B cell (primary cell): ENCODE measurements around the gene BTD. TPM values are rescaled to one million over a fixed set of nuclear protein-coding genes. Genes with fewer than 3 reads are reported as not detected.

Experiments used
- ATAC-seq: fragments of 200-7000 bp; cut with Tn5 transposase; one replicate; pipeline ENCODE4 v1.10.0; 2021; ENCODE audit warnings: low read depth, mild to moderate bottlenecking, moderate number of reproducible peaks, moderate library complexity
- CTCF ChIA-PET: fragments of 350-600 bp; sonication (Branson Sonifier 250); formaldehyde crosslinking; loops from one replicate; lab custom pipeline; 2021; ENCODE audit warnings: antibody characterized with exemption, inconsistent platforms; lab: Charles Lee
- POLR2A ChIA-PET: fragments of 350-600 bp; sonication (Branson Sonifier 250); formaldehyde crosslinking; loops from one replicate; lab custom pipeline; 2021; ENCODE audit warnings: antibody characterized with exemption; lab: Charles Lee
- DNase-seq: peaks from one replicate; pipeline ENCODE4 v3.0.0; 2013
- H2AFZ ChIP-seq: 2 replicates; pipeline ENCODE4 v1.6.1; 2012; ENCODE audit warnings: mild to moderate bottlenecking, low read depth, low read length; ENCODE audit not compliant: insufficient read depth, poor library complexity, severe bottlenecking
- H3K27ac ChIP-seq, 2 donors: 1 replicate in 1 of 2; 2 replicates in 1 of 2; pipeline ENCODE4 v1.5.1; 2012 to 2013; ENCODE audit warnings: low read length in 2 of 2, mild to moderate bottlenecking in 2 of 2, moderate library complexity in 1 of 2
- H3K27me3 ChIP-seq, 4 experiments: fragments of 200-600 bp in 1 of 4; sonication (generic) in 1 of 4; replicated peaks in 1 of 4; 1 replicate in 2 of 4; 2 replicates in 2 of 4; pipeline versions ENCODE4 v1.6.1 to v1.7.0; 2013 to 2016; ENCODE audit warnings: low read length in 3 of 4, mild to moderate bottlenecking in 2 of 4, mixed read lengths in 1 of 4, moderate library complexity in 1 of 4; ENCODE audit not compliant: insufficient read depth in 4 of 4, control insufficient read depth in 3 of 4; ENCODE audit errors: control extremely low read depth in 1 of 4
- H3K36me3 ChIP-seq, 2 experiments: replicated peaks in 1 of 2; 1 replicate in 1 of 2; 2 replicates in 1 of 2; pipeline versions ENCODE4 v1.6.1 to v1.7.1; 2013; ENCODE audit warnings: low read length in 1 of 2; ENCODE audit not compliant: insufficient read depth in 2 of 2, control insufficient read depth in 1 of 2; ENCODE audit errors: control extremely low read depth in 1 of 2, extremely low read depth in 1 of 2
- H3K4me1 ChIP-seq, 2 donors: fragments of 200-600 bp in 1 of 2; sonication (generic) in 1 of 2; 1 replicate in 1 of 2; 2 replicates in 1 of 2; pipeline versions ENCODE4 v1.5.1 to v1.6.1; 2013 to 2017; ENCODE audit warnings: low read length in 2 of 2; ENCODE audit not compliant: control insufficient read depth in 2 of 2, insufficient read depth in 2 of 2
- H3K4me2 ChIP-seq: replicated peaks from 2 replicates; pipeline ENCODE3; 2012; ENCODE audit warnings: mild to moderate bottlenecking, low read depth, low read length; ENCODE audit not compliant: poor library complexity, severe bottlenecking
- H3K4me3 ChIP-seq, 5 experiments: fragments of 200-600 bp in 1 of 5; sonication (generic) in 1 of 5; 1 replicate in 3 of 5; 2 replicates in 2 of 5; pipeline versions ENCODE4 v1.5.1 to v1.7.0; 2011 to 2016; ENCODE audit warnings: low read length in 4 of 5, mild to moderate bottlenecking in 4 of 5, low read depth in 2 of 5, control low read depth in 1 of 5, moderate library complexity in 1 of 5; ENCODE audit not compliant: insufficient read depth in 1 of 5; ENCODE audit errors: control extremely low read depth in 1 of 5, extremely low read depth in 1 of 5
- H3K79me2 ChIP-seq: fragments of 200-600 bp; sonication (generic); one replicate; pipeline ENCODE4 v1.6.0; 2016; ENCODE audit warnings: low read length; ENCODE audit not compliant: control insufficient read depth, insufficient read depth
- H3K9ac ChIP-seq: fragments of 200-600 bp; sonication (generic); 2 replicates; pipeline ENCODE4 v1.6.1; 2017; ENCODE audit warnings: mild to moderate bottlenecking, low read length, moderate library complexity
- H3K9me3 ChIP-seq, 3 donors: one replicate each; pipeline versions ENCODE4 v1.6.1 to v1.7.1; 2013; ENCODE audit warnings: low read length in 2 of 3; ENCODE audit not compliant: control insufficient read depth in 2 of 3, insufficient read depth in 1 of 3; ENCODE audit errors: control extremely low read depth in 1 of 3
- H4K20me1 ChIP-seq: 2 replicates; pipeline ENCODE4 v1.6.0; 2012; ENCODE audit warnings: mild to moderate bottlenecking, low read length; ENCODE audit not compliant: insufficient read depth, control insufficient read depth, poor library complexity, severe bottlenecking
- H3K27ac Mint-ChIP-seq: one replicate; pipeline ENCODE4 v1.8.0; 2021; ENCODE audit warnings: mixed read lengths
- H3K27me3 Mint-ChIP-seq: one replicate; pipeline ENCODE4 v1.8.0; 2021; ENCODE audit warnings: mixed read lengths
- H3K4me1 Mint-ChIP-seq: one replicate; pipeline ENCODE4 v1.8.0; 2021; ENCODE audit warnings: mixed read lengths
- H3K4me3 Mint-ChIP-seq: one replicate; pipeline ENCODE4 v1.8.0; 2021; ENCODE audit warnings: mixed read lengths
- H3K9me3 Mint-ChIP-seq: one replicate; pipeline ENCODE4 v1.8.0; 2022; ENCODE audit warnings: mixed read lengths; ENCODE audit not compliant: insufficient read depth
- EZH2 ChIP-seq: IDR thresholded peaks from 2 replicates; pipeline ENCODE4 v1.6.1; 2012; ENCODE audit warnings: borderline replicate concordance, low read depth, mild to moderate bottlenecking, moderate library complexity, low read length; ENCODE audit not compliant: insufficient read depth, poor library complexity, severe bottlenecking
- WGBS: methylation state at CpG from one replicate; pipeline ENCODE4 v1.1.5; 2013; ENCODE audit warnings: missing lambda C conversion rate; ENCODE audit not compliant: insufficient coverage; 5-methylcytosine and 5-hydroxymethylcytosine counted together
- intact Hi-C: fragments of 100-400 bp; cut with micrococcal nuclease; formaldehyde crosslinking; loops from one replicate; pipeline ENCODE4 v1.10.0; 2022
- polyA plus RNA-seq: library from polyadenylated mRNA; depleted of rRNA; stranded (reverse); fragments of >200 nt; gene quantifications from 2 replicates; pipeline ENCODE4 v1.2.3, GENCODE V29; 2012
- total RNA-seq, 2 donors: library from RNA; stranded (reverse); fragments of 120-200 nt in 1 of 2; gene quantifications; 1 replicate in 1 of 2; 2 replicates in 1 of 2; pipeline versions ENCODE4 v1.2.3 to v1.2.4, GENCODE V29; 2013 to 2022
- TF ChIP-seq, protein P1 (sequence below): fragments of 200-600 bp; IDR thresholded peaks from one replicate; pipeline ENCODE4 v1.8.0; 2022; ENCODE audit warnings: antibody characterized with exemption, mild to moderate bottlenecking

BTD gene
- total and polyA plus RNA-seq, 2 donors (not counting 1 experiment from before 2014, with no cell fraction given) = 8.2 to 25.3 TPM

DNA sequence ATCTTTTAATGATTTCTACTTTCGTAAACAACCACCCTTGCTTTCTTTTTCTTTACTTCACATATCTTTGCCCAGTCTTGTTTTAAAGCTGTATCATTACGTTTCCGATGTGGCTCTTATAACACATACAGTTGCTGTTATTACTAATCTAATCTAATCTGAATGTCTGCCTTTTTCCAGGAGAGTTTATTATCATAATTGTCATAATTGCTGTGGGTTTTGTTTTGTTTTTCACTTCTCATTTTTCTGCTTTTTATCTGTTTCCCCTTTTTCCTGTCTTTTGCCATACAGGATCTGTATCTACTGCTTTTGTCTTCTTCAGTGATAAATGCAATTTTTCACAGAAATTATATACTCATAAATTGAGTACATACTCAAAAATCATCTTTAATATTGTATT lies 25.1 kb upstream of the BTD start:
- no CpG with 5 or more reads among the region's 3 CpGs for whole genome bisulfite sequencing
- Mint-ChIP-seq H3K4me1 (peaks cover 9% of the 10 kb centered on the region), H3K4me3 (no peak overlapping the region), H3K27me3 (no peaks in the 10 kb centered on the region), H3K27ac (no peak overlapping the region), H3K9me3 (no peaks in the 10 kb centered on the region)
- H4K20me1 ChIP-seq = no peaks in the 10 kb centered on the region
- peaks cover 9 to 40% of the 10 kb centered on the region in 2 experiments for H3K36me3 ChIP-seq
- no peak overlapping the region for H3K27ac ChIP-seq
- intact Hi-C loops = no loop called here
- H3K79me2 ChIP-seq = no peaks in the 10 kb centered on the region
- TF ChIP-seq EZH2 = no peak
- TF ChIP-seq, protein P1, sequence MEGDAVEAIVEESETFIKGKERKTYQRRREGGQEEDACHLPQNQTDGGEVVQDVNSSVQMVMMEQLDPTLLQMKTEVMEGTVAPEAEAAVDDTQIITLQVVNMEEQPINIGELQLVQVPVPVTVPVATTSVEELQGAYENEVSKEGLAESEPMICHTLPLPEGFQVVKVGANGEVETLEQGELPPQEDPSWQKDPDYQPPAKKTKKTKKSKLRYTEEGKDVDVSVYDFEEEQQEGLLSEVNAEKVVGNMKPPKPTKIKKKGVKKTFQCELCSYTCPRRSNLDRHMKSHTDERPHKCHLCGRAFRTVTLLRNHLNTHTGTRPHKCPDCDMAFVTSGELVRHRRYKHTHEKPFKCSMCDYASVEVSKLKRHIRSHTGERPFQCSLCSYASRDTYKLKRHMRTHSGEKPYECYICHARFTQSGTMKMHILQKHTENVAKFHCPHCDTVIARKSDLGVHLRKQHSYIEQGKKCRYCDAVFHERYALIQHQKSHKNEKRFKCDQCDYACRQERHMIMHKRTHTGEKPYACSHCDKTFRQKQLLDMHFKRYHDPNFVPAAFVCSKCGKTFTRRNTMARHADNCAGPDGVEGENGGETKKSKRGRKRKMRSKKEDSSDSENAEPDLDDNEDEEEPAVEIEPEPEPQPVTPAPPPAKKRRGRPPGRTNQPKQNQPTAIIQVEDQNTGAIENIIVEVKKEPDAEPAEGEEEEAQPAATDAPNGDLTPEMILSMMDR = no peak
- H3K9ac ChIP-seq = no peak overlapping the region
- peak overlapping the region; percentile 16 for H3K4me2 ChIP-seq
- peaks cover 0 to 5% of the 10 kb centered on the region in 2 donors for H3K4me1 ChIP-seq
- DNase-seq = no peak
- POLR2A ChIA-PET = no interaction called here
- no peak overlapping the region for H3K4me3 ChIP-seq
- no peaks in the 10 kb centered on the region for H3K27me3 ChIP-seq
- CTCF ChIA-PET = no interaction called here
- ATAC-seq = no peak
- H3K9me3 ChIP-seq = no peaks in the 10 kb centered on the region
- no peak overlapping the region for H2AFZ ChIP-seq

DNA sequence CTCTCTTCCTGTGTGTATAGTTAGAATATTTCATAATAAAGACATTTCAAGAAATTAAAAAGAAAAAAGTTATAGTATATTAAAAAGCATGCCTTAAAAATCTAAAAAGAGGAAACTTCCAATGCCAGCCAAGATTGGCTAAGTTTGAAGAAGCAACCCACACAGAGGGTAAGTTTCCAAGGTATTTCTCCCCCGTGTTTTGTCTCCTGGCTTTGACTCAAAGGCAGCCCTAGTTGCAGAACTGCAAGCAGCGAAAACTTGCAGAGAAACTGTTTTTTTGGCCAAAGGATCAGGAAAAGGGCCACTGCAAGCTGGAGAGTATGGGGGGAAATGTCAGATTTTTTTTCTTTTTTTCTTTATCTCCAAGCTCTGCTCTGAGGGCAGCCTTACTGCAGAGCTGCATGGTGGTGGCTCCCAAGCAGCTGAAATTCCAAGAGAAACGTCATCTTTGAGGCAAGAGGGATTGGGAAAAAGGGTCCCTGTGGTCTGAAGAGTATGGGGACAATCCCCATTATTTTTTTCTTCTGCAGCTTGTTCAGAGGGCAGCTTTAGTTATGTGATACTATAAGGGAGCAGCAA lies 23.2 kb upstream of the BTD start:
- Mint-ChIP-seq H3K4me1 (peaks cover 9% of the 10 kb centered on the region), H3K27ac (no peak overlapping the region), H3K27me3 (no peaks in the 10 kb centered on the region), H3K9me3 (no peaks in the 10 kb centered on the region), H3K4me3 (no peak overlapping the region)
- 80% methylated on average over 1 of the region's 3 CpGs for WGBS
- Histone ChIP-seq H2AFZ (no peak overlapping the region), H3K36me3 (peaks cover 6 to 42% of the 10 kb centered on the region in 2 experiments), H3K79me2 (no peaks in the 10 kb centered on the region), H3K4me2 (no peak overlapping the region), H3K27ac (no peak overlapping the region), H3K27me3 (no peaks in the 10 kb centered on the region), H3K4me3 (no peak overlapping the region), H4K20me1 (no peaks in the 10 kb centered on the region), H3K4me1 (peaks cover 0 to 5% of the 10 kb centered on the region in 2 donors), H3K9ac (no peak overlapping the region), H3K9me3 (no peaks in the 10 kb centered on the region)
- intact Hi-C loops = no loop called here
- ATAC-seq (no peak), DNase-seq (no peak)
- TF ChIP-seq, protein P1 = no peak
- no peak for TF ChIP-seq EZH2
- POLR2A ChIA-PET = no interaction called here
- CTCF ChIA-PET = no interaction called here
